Measurements from ENCODE around the gene SPP1.

The SPP1 gene

DNA sequence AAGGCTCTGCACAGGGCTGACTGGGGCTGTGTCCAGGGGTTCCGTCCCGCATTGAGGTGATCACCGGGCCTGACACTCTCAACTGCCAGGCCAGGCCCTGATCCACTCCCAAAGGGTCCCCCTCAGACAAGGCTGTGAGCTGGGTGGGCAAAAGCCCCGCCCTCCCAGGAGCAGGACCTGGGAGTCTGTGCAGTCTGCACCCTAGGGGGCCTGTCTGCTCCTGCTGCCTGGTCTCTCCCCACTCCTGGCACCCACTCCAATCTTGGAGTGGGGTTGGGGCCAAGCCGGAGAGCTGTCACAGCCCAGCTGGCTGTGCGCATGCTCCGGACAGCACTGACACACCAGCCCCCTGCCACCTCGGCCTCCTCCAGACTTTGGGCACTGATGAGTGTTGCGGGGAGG, 9.4 kb upstream of the SPP1 start:
- Histone ChIP-seq H3K27me3 (replicated peaks; ENCODE audit: control insufficient read depth, insufficient read depth, low read length) (no peaks in the 10 kb centered on the region), H3K4me3 (replicated peaks; ENCODE audit: low read depth, low read length) (no peak overlapping the region), H3K36me3 (ENCODE audit: control insufficient read depth, insufficient read depth, low read length) (no peaks in the 10 kb centered on the region)
- TF ChIP-seq, protein P1, sequence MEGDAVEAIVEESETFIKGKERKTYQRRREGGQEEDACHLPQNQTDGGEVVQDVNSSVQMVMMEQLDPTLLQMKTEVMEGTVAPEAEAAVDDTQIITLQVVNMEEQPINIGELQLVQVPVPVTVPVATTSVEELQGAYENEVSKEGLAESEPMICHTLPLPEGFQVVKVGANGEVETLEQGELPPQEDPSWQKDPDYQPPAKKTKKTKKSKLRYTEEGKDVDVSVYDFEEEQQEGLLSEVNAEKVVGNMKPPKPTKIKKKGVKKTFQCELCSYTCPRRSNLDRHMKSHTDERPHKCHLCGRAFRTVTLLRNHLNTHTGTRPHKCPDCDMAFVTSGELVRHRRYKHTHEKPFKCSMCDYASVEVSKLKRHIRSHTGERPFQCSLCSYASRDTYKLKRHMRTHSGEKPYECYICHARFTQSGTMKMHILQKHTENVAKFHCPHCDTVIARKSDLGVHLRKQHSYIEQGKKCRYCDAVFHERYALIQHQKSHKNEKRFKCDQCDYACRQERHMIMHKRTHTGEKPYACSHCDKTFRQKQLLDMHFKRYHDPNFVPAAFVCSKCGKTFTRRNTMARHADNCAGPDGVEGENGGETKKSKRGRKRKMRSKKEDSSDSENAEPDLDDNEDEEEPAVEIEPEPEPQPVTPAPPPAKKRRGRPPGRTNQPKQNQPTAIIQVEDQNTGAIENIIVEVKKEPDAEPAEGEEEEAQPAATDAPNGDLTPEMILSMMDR (IDR thresholded peaks at IDR 0.05; ENCODE audit: insufficient read depth, low read length, poor library complexity, severe bottlenecking), result no peak
- no peak for DNase-seq (ENCODE audit: extremely low read depth, insufficient read length)

DNA sequence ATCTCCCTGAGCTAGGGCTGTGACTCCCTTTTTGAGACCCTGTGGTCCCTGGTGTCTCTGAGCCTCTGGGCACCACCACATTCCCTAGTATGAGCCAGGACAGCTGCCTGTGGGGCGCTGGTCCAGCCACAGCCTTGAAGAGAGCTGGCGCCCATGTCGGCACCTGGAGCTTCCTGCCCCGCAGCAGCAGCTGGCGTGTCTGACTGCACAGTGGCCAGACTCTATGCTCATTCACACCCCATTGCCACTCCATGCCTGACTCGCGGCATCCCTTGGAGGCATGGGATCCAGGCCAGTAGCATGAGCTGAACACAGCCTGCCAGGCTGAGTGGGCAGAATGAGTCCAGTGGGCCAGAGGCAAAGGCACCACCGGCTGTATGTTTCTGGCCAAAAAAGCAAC, 8.3 kb upstream of the SPP1 start:
- no peak for DNase-seq (ENCODE audit: extremely low read depth, insufficient read length)
- no peak overlapping the region for H3K4me3 ChIP-seq (replicated peaks; ENCODE audit: low read depth, low read length)
- no peaks in the 10 kb centered on the region for H3K27me3 ChIP-seq (replicated peaks; ENCODE audit: control insufficient read depth, insufficient read depth, low read length)
- TF ChIP-seq, protein P1 (IDR thresholded peaks at IDR 0.05; ENCODE audit: insufficient read depth, low read length, poor library complexity, severe bottlenecking), result no peak
- H3K36me3 ChIP-seq (ENCODE audit: control insufficient read depth, insufficient read depth, low read length), result no peaks in the 10 kb centered on the region

GRCh38 chr4:87970121-87970520, 5.4 kb upstream of the SPP1 start:
- no peak overlapping the region for H3K4me3 ChIP-seq (replicated peaks; ENCODE audit: low read depth, low read length)
- no peak for DNase-seq (ENCODE audit: extremely low read depth, insufficient read length)
- no peaks in the 10 kb centered on the region for H3K27me3 ChIP-seq (replicated peaks; ENCODE audit: control insufficient read depth, insufficient read depth, low read length)
- TF ChIP-seq, protein P1 (IDR thresholded peaks at IDR 0.05; ENCODE audit: insufficient read depth, low read length, poor library complexity, severe bottlenecking), result no peak
- no peaks in the 10 kb centered on the region for H3K36me3 ChIP-seq (ENCODE audit: control insufficient read depth, insufficient read depth, low read length)

- Histone ChIP-seq H3K36me3 (ENCODE audit: control insufficient read depth, insufficient read depth, low read length) (no peaks in the 10 kb centered on the region), H3K27me3 (replicated peaks; ENCODE audit: control insufficient read depth, insufficient read depth, low read length) (no peaks in the 10 kb centered on the region), H3K4me3 (replicated peaks; ENCODE audit: low read depth, low read length) (no peak overlapping the region)
- no peak for DNase-seq (ENCODE audit: extremely low read depth, insufficient read length)
- TF ChIP-seq, protein P1 (IDR thresholded peaks at IDR 0.05; ENCODE audit: insufficient read depth, low read length, poor library complexity, severe bottlenecking), result no peak
Measured at GRCh38 chr4:87971866-87972265, 3.6 kb upstream of the SPP1 start.

DNA sequence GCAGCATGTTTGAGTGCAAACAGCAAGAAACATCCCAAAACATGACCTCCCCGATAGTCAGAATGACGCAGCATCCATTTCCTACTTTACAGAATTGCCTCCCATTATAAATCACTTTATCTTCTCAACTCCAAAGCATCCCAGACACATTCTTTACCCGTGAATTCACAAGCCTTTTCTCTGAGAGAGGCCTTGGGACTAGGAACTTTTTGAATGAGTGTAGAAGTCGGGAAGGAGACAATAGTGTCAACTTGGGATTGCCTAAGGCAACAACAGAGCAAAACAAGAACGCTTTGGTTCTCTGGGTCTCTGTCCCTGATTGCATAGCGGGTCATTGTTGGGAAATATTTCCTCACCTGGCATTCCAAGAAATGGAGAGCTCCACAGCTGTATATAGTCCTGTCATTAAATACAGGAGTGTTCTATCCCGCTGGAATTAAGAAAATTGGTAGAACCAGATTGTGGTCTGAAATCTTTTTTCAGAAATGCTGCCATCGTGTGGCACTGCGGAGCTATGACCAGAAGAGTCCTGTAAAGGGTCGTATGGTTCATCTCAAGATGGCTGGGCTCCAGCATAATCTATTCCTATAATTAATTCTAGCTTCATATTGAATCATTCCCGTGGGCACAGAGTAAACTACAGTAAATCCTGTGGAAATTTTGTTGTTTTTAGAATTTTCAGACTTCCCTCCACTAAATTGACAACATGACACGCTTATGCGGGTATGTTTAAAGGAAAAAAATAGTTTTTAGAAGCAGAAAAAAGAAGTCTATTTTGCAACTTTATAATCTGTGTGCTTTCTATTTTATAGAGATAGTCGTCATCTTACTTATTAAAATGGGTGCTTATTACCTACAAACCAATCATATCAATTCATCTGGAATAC, 2.0 kb upstream of the SPP1 start:
- Histone ChIP-seq H3K4me3 (replicated peaks; ENCODE audit: low read depth, low read length) (no peak overlapping the region), H3K27me3 (replicated peaks; ENCODE audit: control insufficient read depth, insufficient read depth, low read length) (no peaks in the 10 kb centered on the region), H3K36me3 (ENCODE audit: control insufficient read depth, insufficient read depth, low read length) (no peaks in the 10 kb centered on the region)
- DNase-seq (ENCODE audit: extremely low read depth, insufficient read length), result no peak
- TF ChIP-seq, protein P1 (IDR thresholded peaks at IDR 0.05; ENCODE audit: insufficient read depth, low read length, poor library complexity, severe bottlenecking), result peak; percentile 82
